Trophoblast cell (in vitro differentiated cells and primary cell): Measurements from ENCODE around the gene ELAC2.

Experiments used
- DNase-seq, 2 donors: peaks; one replicate each; pipeline ENCODE4 v3.0.0-alpha.2; 2016
- H2AFZ ChIP-seq: 2 replicates; pipeline ENCODE4 v1.6.1; 2013; ENCODE audit warnings: low read length, moderate library complexity, mild to moderate bottlenecking; ENCODE audit not compliant: insufficient read depth, poor library complexity
- H2AK5ac ChIP-seq: 2 replicates; pipeline ENCODE4 v1.6.1; 2013; ENCODE audit warnings: mild to moderate bottlenecking, low read length
- H2BK120ac ChIP-seq: 2 replicates; pipeline ENCODE4 v1.6.1; 2013; ENCODE audit warnings: low read length, mild to moderate bottlenecking, moderate library complexity; ENCODE audit not compliant: insufficient read depth, poor library complexity
- H2BK12ac ChIP-seq: 2 replicates; pipeline ENCODE4 v1.6.1; 2013; ENCODE audit warnings: mild to moderate bottlenecking, low read length, moderate library complexity
- H2BK5ac ChIP-seq: 2 replicates; pipeline ENCODE4 v1.6.1; 2013; ENCODE audit warnings: low read length, low read depth, moderate library complexity, mild to moderate bottlenecking; ENCODE audit not compliant: poor library complexity
- H3K14ac ChIP-seq: 2 replicates; pipeline ENCODE4 v1.6.1; 2013; ENCODE audit warnings: mild to moderate bottlenecking, low read length
- H3K18ac ChIP-seq: 2 replicates; pipeline ENCODE4 v1.6.1; 2013; ENCODE audit warnings: mild to moderate bottlenecking, low read length
- H3K23ac ChIP-seq: 2 replicates; pipeline ENCODE4 v1.6.1; 2013; ENCODE audit warnings: low read length
- H3K27ac ChIP-seq: 2 replicates; pipeline ENCODE4 v1.5.1; 2013; ENCODE audit warnings: low read depth, mild to moderate bottlenecking, inconsistent platforms, low read length, moderate library complexity
- H3K27me3 ChIP-seq: 2 replicates; pipeline ENCODE4 v1.6.1; 2013; ENCODE audit warnings: inconsistent platforms, mild to moderate bottlenecking, low read length, moderate library complexity; ENCODE audit not compliant: insufficient read depth
- H3K36me3 ChIP-seq, 2 experiments: 1 replicate in 1 of 2; 2 replicates in 1 of 2; pipeline ENCODE4 v1.6.1; 2013; ENCODE audit warnings: low read length in 2 of 2, mild to moderate bottlenecking in 2 of 2, moderate library complexity in 1 of 2; ENCODE audit not compliant: insufficient read depth in 2 of 2, control insufficient read depth in 1 of 2
- H3K4ac ChIP-seq: 2 replicates; pipeline ENCODE4 v1.6.1; 2013; ENCODE audit warnings: low read depth, mild to moderate bottlenecking, low read length, moderate library complexity
- H3K4me1 ChIP-seq, 2 experiments: 1 replicate in 1 of 2; 2 replicates in 1 of 2; pipeline ENCODE4 v1.6.1; 2013; ENCODE audit warnings: low read length in 2 of 2, mild to moderate bottlenecking in 2 of 2, moderate library complexity in 1 of 2; ENCODE audit not compliant: insufficient read depth in 2 of 2, control insufficient read depth in 1 of 2
- H3K4me2 ChIP-seq: 2 replicates; pipeline ENCODE4 v1.6.1; 2013; ENCODE audit warnings: inconsistent platforms, mild to moderate bottlenecking, low read length, moderate library complexity
- H3K4me3 ChIP-seq: 2 replicates; pipeline ENCODE4 v1.5.1; 2013; ENCODE audit warnings: mild to moderate bottlenecking, low read depth, low read length, inconsistent platforms
- H3K79me1 ChIP-seq: one replicate; pipeline ENCODE4 v1.6.1; 2013; ENCODE audit warnings: low read length
- H3K79me2 ChIP-seq: 2 replicates; pipeline ENCODE4 v1.6.1; 2013; ENCODE audit warnings: low read length, mild to moderate bottlenecking; ENCODE audit not compliant: control insufficient read depth, insufficient read depth, poor library complexity
- H3K9ac ChIP-seq: 2 replicates; pipeline ENCODE4 v1.6.1; 2013; ENCODE audit warnings: mild to moderate bottlenecking, low read length
- H3K9me3 ChIP-seq: 2 replicates; pipeline ENCODE4 v1.6.1; 2013; ENCODE audit warnings: low read depth, mild to moderate bottlenecking, control low read depth, inconsistent platforms, low read length; ENCODE audit not compliant: insufficient read depth
- H4K12ac ChIP-seq: 2 replicates; pipeline ENCODE4 v1.6.1; 2013; ENCODE audit warnings: low read depth, mild to moderate bottlenecking, low read length, moderate library complexity
- H4K8ac ChIP-seq: 2 replicates; pipeline ENCODE4 v1.6.1; 2013; ENCODE audit warnings: low read depth, mild to moderate bottlenecking, low read length, moderate library complexity
- H4K91ac ChIP-seq: one replicate; pipeline ENCODE4 v1.6.1; 2013; ENCODE audit warnings: low read depth, mild to moderate bottlenecking, low read length, moderate library complexity
- WGBS: extraction: QIAGEN DNeasy Blood & Tissue Kit; methylation state at CpG from one replicate; pipeline ENCODE4 v1.1.7; 2013; ENCODE audit warnings: missing lambda C conversion rate; ENCODE audit not compliant: insufficient read length, insufficient coverage; ENCODE audit errors: extremely low coverage; 5-methylcytosine and 5-hydroxymethylcytosine counted together

Gene ELAC2

DNA sequence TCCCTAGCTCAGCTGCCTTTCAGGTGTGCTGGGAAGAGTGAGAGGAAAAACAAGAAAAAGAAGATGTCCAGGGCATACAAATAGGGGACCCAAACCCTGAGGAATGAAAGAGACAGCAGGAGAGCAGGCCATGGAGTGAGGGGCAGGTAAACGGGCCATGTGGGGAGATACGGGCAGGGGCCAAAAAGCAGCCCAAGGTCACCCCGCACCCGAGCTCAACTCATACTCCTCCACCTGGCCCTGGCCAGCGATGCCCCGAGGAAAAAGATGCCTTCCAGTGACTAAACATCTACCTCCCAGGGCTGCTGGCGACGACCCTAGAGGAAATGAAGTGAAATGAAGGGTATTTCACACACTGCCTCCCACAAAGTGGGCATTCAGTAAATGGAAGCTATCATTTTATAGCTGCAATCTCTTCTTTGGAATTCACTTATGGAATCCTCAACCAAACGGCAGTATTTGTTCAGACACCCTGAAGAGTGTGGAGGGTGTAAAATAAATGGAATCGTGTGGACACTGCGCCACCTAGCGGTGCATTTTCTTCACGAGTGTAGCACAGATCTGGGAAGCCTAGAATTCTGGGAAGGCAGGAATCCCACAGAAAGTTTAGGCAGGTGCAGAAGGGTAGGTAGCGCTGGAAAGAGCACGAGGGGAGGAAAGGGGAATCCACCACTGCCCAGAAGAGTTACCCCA, 14.9 kb downstream of the ELAC2 start:
- DNase-seq, result peak; percentile 70 to 90
- no peak overlapping the region for H3K4ac ChIP-seq
- H3K27ac ChIP-seq, result no peak overlapping the region
- H2BK5ac ChIP-seq, result no peak overlapping the region
- peak overlapping the region; percentile 17 for H3K18ac ChIP-seq
- H3K27me3 ChIP-seq, result no peaks in the 10 kb centered on the region
- H4K91ac ChIP-seq, result no peak overlapping the region
- H2AFZ ChIP-seq, result no peak overlapping the region
- H3K79me1 ChIP-seq, result no peaks in the 10 kb centered on the region
- H2AK5ac ChIP-seq, result no peak overlapping the region
- WGBS, result no CpG with 5 or more reads among the region's 15 CpGs
- H4K8ac ChIP-seq, result no peak overlapping the region
- H4K12ac ChIP-seq, result no peak overlapping the region
- no peaks in the 10 kb centered on the region for H3K4me1 ChIP-seq
- H3K9ac ChIP-seq, result no peak overlapping the region
- H2BK12ac ChIP-seq, result no peak overlapping the region
- no peak overlapping the region for H3K14ac ChIP-seq
- no peak overlapping the region for H3K23ac ChIP-seq
- no peak overlapping the region for H2BK120ac ChIP-seq
- H3K36me3 ChIP-seq, result peaks cover 57 to 68% of the 10 kb centered on the region in 2 experiments
- no peak overlapping the region for H3K4me2 ChIP-seq
- no peak overlapping the region for H3K4me3 ChIP-seq
- no peaks in the 10 kb centered on the region for H3K9me3 ChIP-seq
- H3K79me2 ChIP-seq, result no peaks in the 10 kb centered on the region

GRCh38 chr17:13001991-13002615, 15.7 kb downstream of the ELAC2 start:
- no peak overlapping the region for H4K8ac ChIP-seq
- no peaks in the 10 kb centered on the region for H3K9me3 ChIP-seq
- no peak overlapping the region for H3K4me2 ChIP-seq
- H2BK12ac ChIP-seq, result no peak overlapping the region
- no peak overlapping the region for H3K4ac ChIP-seq
- H3K4me3 ChIP-seq, result no peak overlapping the region
- H3K14ac ChIP-seq, result no peak overlapping the region
- no peaks in the 10 kb centered on the region for H3K79me1 ChIP-seq
- no peaks in the 10 kb centered on the region for H3K27me3 ChIP-seq
- H3K18ac ChIP-seq, result no peak overlapping the region
- H2AK5ac ChIP-seq, result no peak overlapping the region
- no peak overlapping the region for H3K9ac ChIP-seq
- H3K23ac ChIP-seq, result no peak overlapping the region
- H2BK5ac ChIP-seq, result no peak overlapping the region
- no peaks in the 10 kb centered on the region for H3K4me1 ChIP-seq
- H2AFZ ChIP-seq, result no peak overlapping the region
- no peak overlapping the region for H3K27ac ChIP-seq
- no peak overlapping the region for H4K12ac ChIP-seq
- H3K36me3 ChIP-seq, result peaks cover 59 to 69% of the 10 kb centered on the region in 2 experiments
- no peak for DNase-seq
- H4K91ac ChIP-seq, result no peak overlapping the region
- no peaks in the 10 kb centered on the region for H3K79me2 ChIP-seq
- WGBS, result no CpG with 5 or more reads among the region's 15 CpGs
- no peak overlapping the region for H2BK120ac ChIP-seq

DNA sequence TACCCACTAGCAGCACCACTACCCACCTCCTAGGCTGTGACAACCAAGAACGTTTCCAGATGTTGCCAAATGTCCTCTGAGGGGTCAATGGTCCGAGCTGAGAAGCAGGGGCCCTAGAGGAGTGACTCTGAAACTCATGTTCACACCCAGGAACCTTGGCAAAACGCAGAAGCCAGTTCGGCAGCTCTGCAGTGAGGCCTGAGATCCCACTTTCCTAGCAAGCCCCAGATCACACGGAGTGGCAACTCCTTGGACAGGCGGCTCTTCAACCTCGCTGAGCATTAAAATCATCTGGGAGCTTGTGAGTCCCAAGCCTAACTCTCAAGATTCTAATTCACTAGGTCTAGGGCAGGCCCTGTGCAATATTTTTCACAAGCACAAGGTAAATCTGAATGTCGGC, 17.3 kb downstream of the ELAC2 start:
- Histone ChIP-seq H3K27ac (no peak overlapping the region), H3K79me2 (no peaks in the 10 kb centered on the region), H4K8ac (no peak overlapping the region), H4K91ac (no peak overlapping the region), H3K9me3 (no peaks in the 10 kb centered on the region), H3K4ac (no peak overlapping the region), H4K12ac (no peak overlapping the region), H3K9ac (no peak overlapping the region), H3K23ac (no peak overlapping the region), H3K14ac (no peak overlapping the region), H3K4me2 (no peak overlapping the region), H2AFZ (no peak overlapping the region), H3K79me1 (no peaks in the 10 kb centered on the region), H3K36me3 (peaks cover 70 to 81% of the 10 kb centered on the region in 2 experiments), H3K18ac (no peak overlapping the region), H3K4me3 (no peak overlapping the region), H2BK12ac (no peak overlapping the region), H3K27me3 (no peaks in the 10 kb centered on the region), H3K4me1 (no peaks in the 10 kb centered on the region), H2AK5ac (no peak overlapping the region), H2BK5ac (no peak overlapping the region), H2BK120ac (no peak overlapping the region)
- DNase-seq, result no peak
- WGBS, result no CpG with 5 or more reads among the region's 8 CpGs

- Histone ChIP-seq H3K27me3 (no peaks in the 10 kb centered on the region), H3K79me1 (no peaks in the 10 kb centered on the region), H3K36me3 (peaks cover 78 to 85% of the 10 kb centered on the region in 2 experiments), H3K4me3 (no peak overlapping the region), H3K14ac (no peak overlapping the region), H3K9me3 (no peaks in the 10 kb centered on the region), H4K8ac (no peak overlapping the region), H3K4ac (no peak overlapping the region), H2BK5ac (no peak overlapping the region), H2AFZ (no peak overlapping the region), H3K27ac (no peak overlapping the region), H3K4me2 (no peak overlapping the region), H2AK5ac (no peak overlapping the region), H4K12ac (no peak overlapping the region), H3K4me1 (no peaks in the 10 kb centered on the region), H2BK12ac (no peak overlapping the region), H3K23ac (no peak overlapping the region), H4K91ac (no peak overlapping the region), H2BK120ac (no peak overlapping the region), H3K9ac (no peak overlapping the region), H3K79me2 (no peaks in the 10 kb centered on the region), H3K18ac (no peak overlapping the region)
- no CpG with 5 or more reads among the region's 5 CpGs for WGBS
- no peak for DNase-seq
These were observed 19.0 kb downstream of the ELAC2 start for GRCh38 chr17:12998874-12999273.
